ENCODE measurements around the gene BRD9. TPM values are rescaled to one million over a fixed set of nuclear protein-coding genes. Genes with fewer than 3 reads are reported as not detected.

BRD9 gene
- total and polyA plus RNA-seq, 4 donors: 12.5 to 39.7 (median 37.3) TPM

DNA sequence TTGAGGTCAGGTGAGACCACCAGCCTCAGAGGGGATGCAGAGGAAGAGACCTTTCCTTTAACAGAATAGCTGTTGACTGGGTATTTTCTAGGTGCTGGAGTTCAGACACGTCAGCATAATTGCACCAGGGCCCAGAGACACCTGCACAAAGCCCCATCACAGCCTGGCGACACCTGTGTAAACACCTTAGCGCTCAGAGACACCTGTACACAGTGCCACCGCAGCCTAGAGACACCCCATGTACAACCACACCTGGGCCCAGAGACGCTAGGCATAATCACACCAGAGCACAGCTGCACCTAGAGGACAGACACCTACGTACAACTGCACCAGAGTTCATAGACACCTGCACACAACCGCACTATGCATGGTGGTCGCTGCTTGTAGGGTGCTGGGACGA, 1.1 kb upstream of the BRD9 start:
- no peak for ATAC-seq (ENCODE audit: low FRiP score)
- Histone ChIP-seq H3K4me3 (ENCODE audit: low read length in 2 of 2) (no peak overlapping the region), H3K27me3 (ENCODE audit: control insufficient read depth in 1 of 2, insufficient read depth in 2 of 2, low read length in 1 of 2) (no peaks in the 10 kb centered on the region), H3K36me3 (ENCODE audit: control insufficient read depth in 1 of 2, insufficient read depth in 2 of 2, low read length in 1 of 2) (no peaks in the 10 kb centered on the region), H3K4me1 (ENCODE audit: control insufficient read depth in 1 of 2, insufficient read depth in 2 of 2, low read length in 2 of 2) (no peaks in the 10 kb centered on the region), H3K9me3 (ENCODE audit: control insufficient read depth, low read length) (no peaks in the 10 kb centered on the region), H3K27ac (ENCODE audit: low read depth in 1 of 2, low read length in 2 of 2) (no peak overlapping the region)
- peak in 1 of 2 donors; percentile 41 for DNase-seq
- intact Hi-C loops (cut with DNase I): loop anchor here in 1 of 2 donors (5.0 to 10.0 kb wide), 3 partner anchors 281 to 451 kb away; partner anchors contain the start of genes CEP72, CLPTM1L and EXOC3
- WGBS, 2 donors: 90 to 91% methylated on average over 9 of the region's 9 CpGs

DNA sequence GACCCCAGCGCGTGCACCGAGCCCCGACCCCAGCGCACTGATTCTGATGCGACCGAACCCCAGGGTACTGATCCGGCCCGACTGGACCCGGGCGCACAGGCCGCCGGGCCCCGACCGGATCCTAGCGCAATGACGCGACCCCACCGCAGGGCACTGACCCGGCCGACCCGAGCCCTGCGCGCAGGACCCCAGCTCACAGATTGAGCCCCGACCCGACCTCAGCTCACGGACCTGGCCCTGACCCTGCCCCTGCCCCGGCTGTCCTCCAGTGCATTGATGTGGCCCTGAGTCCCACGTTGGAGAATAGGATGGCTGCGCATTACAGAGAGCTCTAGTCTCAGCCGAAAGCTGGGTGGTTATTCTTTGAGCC, 521 bp upstream of the BRD9 start:
- WGBS, 2 donors: 1% methylated on average over 26 to 31 of the region's 31 CpGs
- Histone ChIP-seq H3K9me3 (ENCODE audit: control insufficient read depth, low read length) (no peaks in the 10 kb centered on the region), H3K27me3 (ENCODE audit: control insufficient read depth in 1 of 2, insufficient read depth in 2 of 2, low read length in 1 of 2) (no peaks in the 10 kb centered on the region), H3K36me3 (ENCODE audit: control insufficient read depth in 1 of 2, insufficient read depth in 2 of 2, low read length in 1 of 2) (no peaks in the 10 kb centered on the region), H3K27ac (ENCODE audit: low read depth in 1 of 2, low read length in 2 of 2) (no peak overlapping the region), H3K4me3 (ENCODE audit: low read length in 2 of 2) (peak overlapping the region in 1 of 2 donors; percentile 63), H3K4me1 (ENCODE audit: control insufficient read depth in 1 of 2, insufficient read depth in 2 of 2, low read length in 2 of 2) (no peaks in the 10 kb centered on the region)
- intact Hi-C loops (cut with DNase I): loop anchor here in 1 of 2 donors (5.0 to 10.0 kb wide), 3 partner anchors 281 to 452 kb away; partner anchors contain the start of genes CEP72, CLPTM1L and EXOC3
- ATAC-seq (ENCODE audit: low FRiP score) (peak; percentile 39), DNase-seq (no peak)

DNA sequence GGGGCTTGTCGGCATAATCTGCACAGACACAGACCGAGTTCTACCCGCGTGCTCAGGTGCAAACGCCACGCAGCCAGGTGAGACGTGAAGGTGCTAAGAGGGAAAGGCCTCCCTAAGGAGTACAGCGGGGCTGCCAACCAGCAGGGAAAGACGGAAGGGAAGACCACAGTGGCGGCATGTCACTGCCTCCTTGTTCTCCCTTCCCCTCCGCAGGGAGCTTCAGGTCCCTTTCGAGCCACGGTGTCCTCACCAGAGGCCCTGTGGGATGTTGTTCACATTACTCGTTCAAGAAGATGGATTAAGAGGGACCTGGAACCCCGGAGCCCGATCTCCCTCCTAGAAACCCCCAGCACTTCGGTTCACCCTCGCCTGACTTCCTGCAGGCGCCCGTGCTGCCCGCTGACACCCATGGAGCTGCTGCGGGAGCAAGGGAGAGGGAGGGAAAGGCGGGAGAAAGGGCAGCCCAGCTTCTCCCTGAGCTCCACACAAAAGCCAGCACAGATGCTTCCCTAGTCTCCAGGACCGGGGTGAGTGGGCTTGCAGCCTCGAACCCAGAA, 686 bp downstream of the BRD9 start:
- Histone ChIP-seq H3K4me3 (ENCODE audit: low read length in 2 of 2) (peak overlapping the region; percentile 55 to 63), H3K36me3 (ENCODE audit: control insufficient read depth in 1 of 2, insufficient read depth in 2 of 2, low read length in 1 of 2) (no peaks in the 10 kb centered on the region), H3K27ac (ENCODE audit: low read depth in 1 of 2, low read length in 2 of 2) (peak overlapping the region in 1 of 2 donors; percentile 41), H3K27me3 (ENCODE audit: control insufficient read depth in 1 of 2, insufficient read depth in 2 of 2, low read length in 1 of 2) (no peaks in the 10 kb centered on the region), H3K4me1 (ENCODE audit: control insufficient read depth in 1 of 2, insufficient read depth in 2 of 2, low read length in 2 of 2) (no peaks in the 10 kb centered on the region), H3K9me3 (ENCODE audit: control insufficient read depth, low read length) (no peaks in the 10 kb centered on the region)
- peak in 1 of 2 donors; percentile 75 for DNase-seq
- WGBS, 2 donors: 12 to 13% methylated on average over 24 to 25 of the region's 25 CpGs
- intact Hi-C loops (cut with DNase I): loop anchor here in 1 of 2 donors (5.0 to 10.0 kb wide), 3 partner anchors 280 to 453 kb away; partner anchors contain the start of genes CEP72, CLPTM1L and EXOC3
- peak; percentile 27 for ATAC-seq (ENCODE audit: low FRiP score)

DNA sequence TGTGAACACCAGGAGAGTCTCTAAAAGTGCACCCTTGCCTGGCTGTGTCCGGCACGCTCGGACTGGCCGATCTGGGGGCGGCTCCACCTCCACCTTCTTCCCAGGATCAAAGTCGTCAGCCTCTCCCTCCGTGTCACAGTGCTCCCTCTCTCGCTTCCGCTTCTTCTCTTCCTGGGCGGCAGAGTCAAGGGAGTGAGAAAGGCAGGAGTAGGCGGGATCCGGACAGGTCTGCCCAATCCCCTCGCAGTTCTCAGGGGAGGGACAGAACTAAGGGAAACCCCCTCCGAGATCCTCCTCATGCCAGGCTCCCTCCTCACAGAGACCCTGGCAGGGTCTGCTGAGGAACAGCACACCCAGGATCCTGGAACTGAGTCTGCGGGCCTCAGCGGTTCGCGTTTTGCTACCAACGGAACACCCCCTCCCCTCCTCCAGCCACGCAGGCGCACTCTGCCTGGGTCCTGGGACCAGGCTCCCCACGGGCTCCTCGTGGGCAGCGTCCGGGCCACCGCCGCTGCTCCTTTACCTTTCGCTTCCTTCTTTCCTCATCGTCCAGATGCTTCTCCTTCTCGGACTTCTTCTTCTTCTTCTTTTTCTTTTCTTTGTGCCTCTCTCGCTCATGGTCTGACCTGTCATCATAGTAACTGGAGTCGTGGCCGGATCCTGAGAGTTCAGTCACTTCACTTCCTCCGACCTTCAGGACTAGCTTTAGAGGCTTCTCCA, 1.3 kb downstream of the BRD9 start:
- Histone ChIP-seq H3K9me3 (ENCODE audit: control insufficient read depth, low read length) (no peaks in the 10 kb centered on the region), H3K36me3 (ENCODE audit: control insufficient read depth in 1 of 2, insufficient read depth in 2 of 2, low read length in 1 of 2) (peaks cover 0 to 3% of the 10 kb centered on the region in 2 donors), H3K27ac (ENCODE audit: low read depth in 1 of 2, low read length in 2 of 2) (no peak overlapping the region), H3K27me3 (ENCODE audit: control insufficient read depth in 1 of 2, insufficient read depth in 2 of 2, low read length in 1 of 2) (no peaks in the 10 kb centered on the region), H3K4me1 (ENCODE audit: control insufficient read depth in 1 of 2, insufficient read depth in 2 of 2, low read length in 2 of 2) (no peaks in the 10 kb centered on the region), H3K4me3 (ENCODE audit: low read length in 2 of 2) (peak overlapping the region in 1 of 2 donors; percentile 63)
- intact Hi-C loops (cut with DNase I): loop anchor here in 1 of 2 donors (5.0 to 10.0 kb wide), 3 partner anchors 279 to 454 kb away; partner anchors contain the start of genes CEP72, CLPTM1L and EXOC3
- ATAC-seq (ENCODE audit: low FRiP score): no peak
- peak in 1 of 2 donors; percentile 66 for DNase-seq
- WGBS, 2 donors: 79 to 85% methylated on average over 34 of the region's 34 CpGs

DNA sequence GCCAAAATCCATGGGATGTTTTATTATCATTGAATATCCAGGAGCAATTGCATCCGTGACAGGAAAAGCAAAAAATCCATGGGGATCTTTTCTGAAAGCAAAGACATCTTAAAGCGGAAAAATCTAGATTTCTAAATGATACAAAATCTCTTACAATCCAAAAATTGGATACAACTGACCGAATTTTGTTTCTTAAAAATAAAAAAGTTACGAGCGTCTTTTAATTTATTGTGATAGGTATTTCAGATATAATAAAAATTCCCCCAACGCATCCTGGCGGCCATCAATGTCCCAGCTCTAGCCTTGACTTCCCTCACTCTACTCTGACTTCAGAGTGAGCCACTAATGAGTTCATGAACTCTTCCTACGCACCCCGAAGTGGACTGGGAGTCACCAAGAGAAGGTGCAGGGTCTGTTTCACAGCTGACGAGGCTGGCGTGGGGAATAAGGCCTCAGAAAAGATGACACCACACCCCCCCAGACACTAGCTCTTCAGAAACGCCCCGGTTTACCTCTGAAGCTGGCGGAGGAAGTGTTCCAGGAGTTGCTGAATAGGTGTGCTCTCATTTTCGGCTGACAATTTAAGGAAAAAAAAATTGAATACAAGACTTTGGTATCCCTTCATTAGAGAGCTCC, 3.4 kb downstream of the BRD9 start:
- ATAC-seq (ENCODE audit: low FRiP score): no peak

DNA sequence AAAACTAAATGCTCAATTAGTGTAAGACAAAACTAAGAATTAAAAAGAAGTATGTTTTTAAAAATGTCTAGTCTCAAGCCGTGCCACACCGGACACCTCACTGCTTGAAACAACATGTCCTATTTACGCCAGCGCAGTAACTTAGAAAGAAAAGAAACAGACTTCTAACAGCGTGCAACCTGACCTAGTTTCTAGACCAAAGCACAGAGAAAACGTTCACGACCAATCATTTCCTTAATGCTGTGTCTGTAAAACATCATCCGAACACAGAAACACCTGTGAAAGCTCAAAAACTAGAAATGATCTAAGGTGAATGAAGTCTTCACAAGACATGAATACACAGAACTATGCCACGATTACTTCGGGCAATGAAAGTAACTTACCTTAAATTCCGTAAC, 4.0 kb downstream of the BRD9 start:
- intact Hi-C loops (cut with DNase I): no loop called here
- Histone ChIP-seq H3K4me3 (ENCODE audit: low read length in 2 of 2) (no peak overlapping the region), H3K4me1 (ENCODE audit: control insufficient read depth in 1 of 2, insufficient read depth in 2 of 2, low read length in 2 of 2) (no peaks in the 10 kb centered on the region), H3K9me3 (ENCODE audit: control insufficient read depth, low read length) (no peaks in the 10 kb centered on the region), H3K27ac (ENCODE audit: low read depth in 1 of 2, low read length in 2 of 2) (no peak overlapping the region), H3K36me3 (ENCODE audit: control insufficient read depth in 1 of 2, insufficient read depth in 2 of 2, low read length in 1 of 2) (peaks cover 0 to 11% of the 10 kb centered on the region in 2 donors), H3K27me3 (ENCODE audit: control insufficient read depth in 1 of 2, insufficient read depth in 2 of 2, low read length in 1 of 2) (no peaks in the 10 kb centered on the region)
- DNase-seq: no peak
- WGBS, 2 donors: 92 to 93% methylated on average over 11 of the region's 11 CpGs
- ATAC-seq (ENCODE audit: low FRiP score): no peak

More for the DNA sequence above, 3.4 kb downstream of the BRD9 start:
- Histone ChIP-seq H3K27ac (ENCODE audit: low read depth in 1 of 2, low read length in 2 of 2) (no peak overlapping the region), H3K27me3 (ENCODE audit: control insufficient read depth in 1 of 2, insufficient read depth in 2 of 2, low read length in 1 of 2) (no peaks in the 10 kb centered on the region), H3K9me3 (ENCODE audit: control insufficient read depth, low read length) (no peaks in the 10 kb centered on the region), H3K4me1 (ENCODE audit: control insufficient read depth in 1 of 2, insufficient read depth in 2 of 2, low read length in 2 of 2) (no peaks in the 10 kb centered on the region), H3K36me3 (ENCODE audit: control insufficient read depth in 1 of 2, insufficient read depth in 2 of 2, low read length in 1 of 2) (peaks cover 0 to 9% of the 10 kb centered on the region in 2 donors), H3K4me3 (ENCODE audit: low read length in 2 of 2) (no peak overlapping the region)
- no peak for DNase-seq
- intact Hi-C loops (cut with DNase I): no loop called here
- WGBS, 2 donors: 85 to 95% methylated on average over 15 of the region's 15 CpGs

DNA sequence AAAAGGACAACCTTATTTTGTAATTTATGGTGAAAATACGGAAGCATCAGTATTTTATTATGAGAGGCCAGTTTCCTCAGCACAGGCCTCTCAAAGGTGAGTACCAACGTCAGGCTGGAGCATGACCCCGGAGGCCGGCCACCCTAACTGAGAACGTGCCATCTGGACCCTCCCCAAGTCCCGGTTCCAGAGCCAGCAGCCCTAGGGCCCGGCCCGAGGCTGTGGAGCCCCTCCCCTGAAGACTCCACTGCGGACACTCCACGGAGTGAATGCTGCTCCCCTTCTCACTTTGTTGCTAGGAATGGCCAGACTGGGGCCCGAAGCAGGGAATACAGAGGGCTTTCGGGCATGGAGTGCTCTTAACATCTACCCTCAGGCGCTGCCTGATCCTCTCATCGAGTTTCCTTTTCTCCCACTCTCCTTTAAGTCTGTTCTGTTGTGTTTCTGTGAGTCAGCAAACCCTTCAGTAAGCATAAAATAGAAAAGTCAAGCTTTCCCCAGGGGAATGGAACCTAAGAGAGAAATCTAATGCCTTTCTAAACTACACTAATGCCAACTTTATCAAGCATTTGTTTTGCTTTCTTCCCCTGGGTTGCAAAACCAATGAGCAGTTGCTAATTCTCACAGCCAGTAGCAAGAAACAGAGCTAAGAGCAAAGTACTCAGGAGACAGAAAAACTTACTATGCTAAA, 4.5 kb downstream of the BRD9 start:
- DNase-seq: no peak
- no peak overlapping the region for H3K4me3 ChIP-seq (ENCODE audit: low read length in 2 of 2)
- ATAC-seq (ENCODE audit: low FRiP score): no peak
- no peaks in the 10 kb centered on the region for H3K27me3 ChIP-seq (ENCODE audit: control insufficient read depth in 1 of 2, insufficient read depth in 2 of 2, low read length in 1 of 2)
- no peaks in the 10 kb centered on the region for H3K4me1 ChIP-seq (ENCODE audit: control insufficient read depth in 1 of 2, insufficient read depth in 2 of 2, low read length in 2 of 2)
- no peak overlapping the region for H3K27ac ChIP-seq (ENCODE audit: low read depth in 1 of 2, low read length in 2 of 2)
- H3K9me3 ChIP-seq (ENCODE audit: control insufficient read depth, low read length): no peaks in the 10 kb centered on the region
- WGBS, 2 donors: 82 to 89% methylated on average over 14 of the region's 14 CpGs
- H3K36me3 ChIP-seq (ENCODE audit: control insufficient read depth in 1 of 2, insufficient read depth in 2 of 2, low read length in 1 of 2): peaks cover 0 to 11% of the 10 kb centered on the region in 2 donors
- intact Hi-C loops (cut with DNase I): no loop called here

DNA sequence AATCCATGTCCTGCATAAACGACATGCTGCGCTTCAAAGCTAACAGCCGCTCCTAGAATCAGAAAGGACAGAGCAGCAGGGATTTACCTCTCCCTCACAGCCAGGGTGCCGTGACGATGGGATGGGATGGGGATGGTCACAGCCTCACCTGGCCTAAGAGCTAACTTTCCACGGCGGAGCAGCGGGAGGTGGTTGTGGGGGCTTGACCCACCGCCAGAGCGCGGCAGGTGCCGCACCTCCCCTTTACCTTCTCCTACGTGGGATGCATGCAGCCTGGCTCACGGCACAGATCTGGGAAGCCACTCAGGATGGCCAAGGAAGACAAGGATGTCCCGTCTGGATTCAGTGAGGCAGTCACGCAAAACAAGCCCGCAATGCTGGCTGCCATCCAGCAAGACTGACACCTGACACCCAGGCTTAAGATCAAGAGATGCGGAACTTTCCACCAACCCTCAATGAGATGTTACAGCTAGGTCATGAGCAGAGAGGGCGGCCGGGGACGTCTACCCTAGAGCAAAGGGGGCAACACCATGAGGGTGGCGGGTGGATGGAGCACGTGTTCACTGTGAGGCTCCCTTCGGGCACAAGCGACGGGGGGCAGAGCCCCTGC, 5.8 kb downstream of the BRD9 start:
- WGBS, 2 donors: 92 to 93% methylated on average over 26 of the region's 26 CpGs
- H3K27ac ChIP-seq (ENCODE audit: low read depth in 1 of 2, low read length in 2 of 2): no peak overlapping the region
- no peak for ATAC-seq (ENCODE audit: low FRiP score)
- H3K27me3 ChIP-seq (ENCODE audit: control insufficient read depth in 1 of 2, insufficient read depth in 2 of 2, low read length in 1 of 2): no peaks in the 10 kb centered on the region
- intact Hi-C loops (cut with DNase I): no loop called here
- H3K4me1 ChIP-seq (ENCODE audit: control insufficient read depth in 1 of 2, insufficient read depth in 2 of 2, low read length in 2 of 2): no peaks in the 10 kb centered on the region
- peaks cover 0 to 11% of the 10 kb centered on the region in 2 donors for H3K36me3 ChIP-seq (ENCODE audit: control insufficient read depth in 1 of 2, insufficient read depth in 2 of 2, low read length in 1 of 2)
- no peak overlapping the region for H3K4me3 ChIP-seq (ENCODE audit: low read length in 2 of 2)
- H3K9me3 ChIP-seq (ENCODE audit: control insufficient read depth, low read length): no peaks in the 10 kb centered on the region
- no peak for DNase-seq
